Activated T-cell treated with anti-CD3 and anti-CD28 coated beads, Interleukin-2, amount 50 U/mL, for 24 hours (primary cell): ENCODE data around the gene CREG2.

ENCODE experiments used
- DNase-seq: peaks from one replicate; pipeline ENCODE4 v3.0.0-alpha.2; 2020
- H3K27ac Mint-ChIP-seq: 2 replicates; pipeline ENCODE4 v1.8.0; 2020; ENCODE audit warnings: mild to moderate bottlenecking, mixed read lengths
- H3K27me3 Mint-ChIP-seq: 2 replicates; pipeline ENCODE4 v1.8.0; 2020; ENCODE audit warnings: mixed read lengths
- H3K36me3 Mint-ChIP-seq: 2 replicates; pipeline ENCODE4 v1.8.0; 2020; ENCODE audit warnings: low read depth, mixed read lengths
- H3K4me1 Mint-ChIP-seq: 2 replicates; pipeline ENCODE4 v1.8.0; 2020; ENCODE audit warnings: low read depth, mixed read lengths
- H3K4me3 Mint-ChIP-seq: 2 replicates; pipeline ENCODE4 v1.8.0; 2020; ENCODE audit warnings: mild to moderate bottlenecking, moderate library complexity, mixed read lengths
- H3K9me3 Mint-ChIP-seq: 2 replicates; pipeline ENCODE4 v1.8.0; 2020; ENCODE audit warnings: mixed read lengths

CREG2 gene, protein sequence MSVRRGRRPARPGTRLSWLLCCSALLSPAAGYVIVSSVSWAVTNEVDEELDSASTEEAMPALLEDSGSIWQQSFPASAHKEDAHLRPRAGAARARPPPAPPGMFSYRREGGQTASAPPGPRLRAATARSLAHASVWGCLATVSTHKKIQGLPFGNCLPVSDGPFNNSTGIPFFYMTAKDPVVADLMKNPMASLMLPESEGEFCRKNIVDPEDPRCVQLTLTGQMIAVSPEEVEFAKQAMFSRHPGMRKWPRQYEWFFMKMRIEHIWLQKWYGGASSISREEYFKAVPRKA

DNA sequence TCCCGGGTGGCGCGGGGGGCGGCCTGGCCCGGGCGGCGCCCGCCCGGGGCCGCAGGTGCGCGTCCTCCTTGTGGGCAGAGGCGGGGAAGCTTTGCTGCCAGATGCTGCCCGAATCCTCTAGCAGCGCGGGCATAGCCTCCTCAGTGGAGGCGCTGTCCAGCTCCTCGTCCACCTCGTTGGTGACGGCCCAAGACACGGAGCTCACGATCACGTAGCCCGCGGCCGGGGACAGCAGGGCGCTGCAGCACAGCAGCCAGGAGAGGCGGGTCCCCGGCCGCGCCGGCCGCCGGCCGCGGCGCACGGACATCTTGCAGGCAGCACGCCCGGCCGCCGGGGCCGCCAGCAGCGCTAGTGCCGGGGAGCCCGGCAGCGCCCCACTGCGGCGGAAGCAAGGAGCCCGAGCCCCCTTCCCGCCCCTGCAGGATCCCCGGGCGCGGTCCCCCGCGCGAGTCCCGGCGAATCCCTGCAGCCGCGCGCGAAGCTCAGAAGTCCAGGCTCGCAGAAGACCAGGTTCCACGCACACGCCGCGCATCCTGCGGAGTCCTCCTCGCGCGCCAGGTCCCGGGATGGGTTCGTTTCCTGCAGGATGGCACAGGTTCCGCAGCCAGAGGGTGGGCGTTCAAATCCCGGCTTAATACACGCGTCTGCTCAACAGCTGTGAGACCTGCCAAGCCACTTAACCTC is at the start of gene CREG2:
Gene CREG2, minus strand, starts transcription at position 353 of the 684 bp plus-strand sequence. Its CDS starts 46 bp downstream, at position 307.
- peak; percentile 74 for DNase-seq
- no peaks in the 10 kb centered on the region for H3K36me3 Mint-ChIP-seq
- peak within 1 kb of the TSS; percentile 67 for H3K4me3 Mint-ChIP-seq
- no peaks in the 10 kb centered on the region for H3K9me3 Mint-ChIP-seq
- no peak within 1 kb of the TSS for H3K27ac Mint-ChIP-seq
- peaks cover 12% of the 10 kb centered on the region for H3K4me1 Mint-ChIP-seq
- H3K27me3 Mint-ChIP-seq, result peaks cover 51% of the 10 kb centered on the region

DNA sequence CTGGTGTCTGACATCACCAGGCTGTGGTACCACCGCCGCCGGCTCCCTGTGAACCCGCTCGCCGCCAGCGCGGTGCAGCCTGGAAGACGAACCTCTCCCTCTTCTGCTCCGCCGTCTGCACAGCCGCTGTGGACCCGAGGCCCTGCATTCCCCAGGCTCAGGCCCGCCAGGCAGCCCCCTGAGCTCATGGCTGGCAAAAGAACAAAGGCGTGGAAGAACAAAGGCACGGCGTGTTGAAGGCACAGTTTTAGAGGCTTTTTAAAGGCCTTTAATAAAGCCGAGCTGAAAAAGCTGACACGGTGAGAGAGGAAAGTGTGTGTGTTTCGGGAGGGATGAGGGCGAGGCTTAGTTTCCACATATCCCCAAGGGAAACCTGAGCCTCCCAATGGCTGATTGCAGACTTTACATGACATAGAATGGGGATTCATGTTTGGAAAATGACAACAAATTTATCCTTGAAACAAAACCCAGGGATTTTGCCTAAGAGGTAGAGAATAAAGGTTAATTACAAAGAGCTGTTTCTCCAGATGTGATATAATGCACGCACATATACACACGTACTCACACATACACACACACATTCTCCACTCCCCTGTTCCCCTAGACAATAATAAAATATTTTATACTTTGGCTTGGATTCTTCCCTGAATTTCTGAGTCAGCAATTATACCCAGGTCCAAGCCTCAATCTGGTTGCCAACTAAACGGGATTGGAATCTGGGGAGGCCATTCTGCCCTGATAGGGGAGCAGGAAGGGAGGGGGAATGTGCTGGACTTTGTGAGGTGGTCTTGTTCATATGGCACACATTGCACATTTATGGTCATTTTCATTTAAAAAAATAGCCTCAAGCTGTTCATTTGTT is 47.9 kb upstream of the CREG2 start:
- no peak overlapping the region for H3K4me3 Mint-ChIP-seq
- no peaks in the 10 kb centered on the region for H3K36me3 Mint-ChIP-seq
- no peaks in the 10 kb centered on the region for H3K9me3 Mint-ChIP-seq
- no peak for DNase-seq
- peaks cover 6% of the 10 kb centered on the region for H3K4me1 Mint-ChIP-seq
- no peak overlapping the region for H3K27ac Mint-ChIP-seq
- H3K27me3 Mint-ChIP-seq, result no peaks in the 10 kb centered on the region

DNA sequence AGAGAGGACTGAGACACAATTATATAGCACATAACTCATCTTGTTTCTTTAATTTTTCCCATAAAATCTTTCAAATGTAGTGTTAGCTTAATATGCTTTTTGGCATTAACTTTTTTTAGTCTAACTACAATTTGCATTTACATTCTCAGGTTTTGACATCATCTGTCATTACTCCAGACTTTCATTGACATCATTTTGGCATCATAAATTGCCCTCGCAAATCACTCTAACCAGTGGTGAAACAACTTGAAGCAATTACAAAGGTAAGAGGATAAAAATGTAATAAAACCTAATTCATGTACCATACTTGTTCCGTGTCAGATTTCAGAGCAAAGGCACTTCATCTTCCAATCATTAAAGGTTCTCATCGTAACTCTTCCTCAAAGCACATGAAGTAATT is 46.2 kb upstream of the CREG2 start:
- no peaks in the 10 kb centered on the region for H3K27me3 Mint-ChIP-seq
- H3K9me3 Mint-ChIP-seq, result no peaks in the 10 kb centered on the region
- DNase-seq, result no peak
- no peak overlapping the region for H3K4me3 Mint-ChIP-seq
- no peaks in the 10 kb centered on the region for H3K36me3 Mint-ChIP-seq
- H3K27ac Mint-ChIP-seq, result no peak overlapping the region
- peaks cover under 1% of the 10 kb centered on the region for H3K4me1 Mint-ChIP-seq

DNA sequence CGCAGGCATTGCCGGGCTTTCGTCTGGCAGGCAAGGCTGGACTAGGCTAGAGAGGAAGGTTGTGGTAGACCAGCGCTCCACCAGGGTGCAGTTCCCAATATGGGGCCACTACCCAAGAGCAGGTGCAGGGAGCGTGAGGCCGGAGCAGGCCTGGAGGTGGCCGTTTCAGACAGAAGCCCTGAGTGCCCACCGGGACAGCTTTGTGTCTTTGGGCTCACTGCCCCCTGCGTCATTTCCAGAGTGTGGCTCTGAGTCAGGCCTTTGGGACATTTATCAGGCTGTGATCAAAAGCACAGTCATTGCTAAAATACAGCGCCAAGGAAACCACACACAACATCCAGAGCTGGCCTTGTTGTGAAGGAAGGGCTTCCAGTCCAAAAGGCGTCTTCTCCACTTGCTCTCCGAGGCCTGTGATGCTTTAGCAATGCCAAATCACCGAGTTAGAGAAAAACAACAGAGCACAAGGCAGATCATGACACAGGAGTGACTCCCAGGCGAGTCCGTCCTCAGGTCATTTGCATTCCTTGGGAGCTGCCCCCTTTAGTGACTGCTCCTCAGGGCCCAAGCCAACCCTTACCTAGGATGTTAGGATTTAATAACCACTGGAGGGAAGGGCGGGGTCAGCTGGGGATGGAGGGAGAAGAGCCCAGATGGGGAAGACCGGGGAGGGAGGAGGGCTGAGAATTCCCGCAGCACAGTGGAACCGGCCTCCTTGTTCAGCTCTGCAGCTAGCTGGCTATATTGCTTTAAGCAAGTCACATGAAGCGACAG is 45.3 kb upstream of the CREG2 start:
- H3K36me3 Mint-ChIP-seq, result no peaks in the 10 kb centered on the region
- no peak overlapping the region for H3K27ac Mint-ChIP-seq
- DNase-seq, result no peak
- H3K27me3 Mint-ChIP-seq, result no peaks in the 10 kb centered on the region
- no peak overlapping the region for H3K4me3 Mint-ChIP-seq
- no peaks in the 10 kb centered on the region for H3K9me3 Mint-ChIP-seq
- H3K4me1 Mint-ChIP-seq, result no peaks in the 10 kb centered on the region

DNA sequence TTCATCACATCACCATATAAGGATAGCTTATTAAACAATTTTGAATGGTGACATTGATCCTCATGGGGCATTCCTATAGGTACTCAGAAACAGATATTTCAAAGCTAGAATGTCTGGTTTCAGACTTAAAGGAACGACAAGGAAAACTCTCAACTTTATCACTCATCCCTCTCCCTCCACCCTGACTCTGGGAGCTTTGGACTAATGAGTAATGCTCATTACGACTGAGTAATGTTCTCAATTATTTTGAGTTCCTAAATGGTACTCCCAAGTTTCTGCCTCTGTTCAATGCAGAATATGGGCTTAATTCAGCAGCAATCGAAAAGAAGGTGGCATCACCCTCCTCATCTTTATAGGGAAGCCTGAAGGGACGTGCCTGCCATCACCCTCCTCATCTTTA is 44.2 kb upstream of the CREG2 start:
- Mint-ChIP-seq H3K27ac (no peak overlapping the region), H3K4me3 (no peak overlapping the region), H3K4me1 (no peaks in the 10 kb centered on the region), H3K36me3 (no peaks in the 10 kb centered on the region), H3K27me3 (no peaks in the 10 kb centered on the region), H3K9me3 (no peaks in the 10 kb centered on the region)
- DNase-seq, result no peak

DNA sequence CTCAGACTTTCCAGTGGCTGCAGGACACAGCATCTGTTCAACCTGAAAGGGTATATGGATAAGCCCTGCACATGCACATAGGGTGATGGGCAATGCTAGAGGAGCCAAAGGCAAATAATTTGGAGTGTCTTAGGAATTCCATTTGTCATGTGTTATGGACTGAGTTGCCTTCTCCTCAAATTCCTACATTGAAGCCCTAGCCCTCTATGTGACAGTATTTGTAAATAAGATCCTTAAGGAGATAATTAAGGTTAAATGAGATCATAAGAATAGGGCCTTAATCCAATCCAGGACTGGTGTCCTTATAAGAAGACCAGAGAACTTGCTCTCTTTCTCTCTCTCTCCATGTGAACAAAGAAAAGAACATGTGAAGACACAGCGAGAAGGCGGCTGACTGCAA is 42.9 kb upstream of the CREG2 start:
- DNase-seq, result no peak
- H3K9me3 Mint-ChIP-seq, result no peaks in the 10 kb centered on the region
- H3K4me3 Mint-ChIP-seq, result no peak overlapping the region
- H3K27me3 Mint-ChIP-seq, result no peaks in the 10 kb centered on the region
- no peaks in the 10 kb centered on the region for H3K36me3 Mint-ChIP-seq
- H3K4me1 Mint-ChIP-seq, result no peaks in the 10 kb centered on the region
- no peak overlapping the region for H3K27ac Mint-ChIP-seq

DNA sequence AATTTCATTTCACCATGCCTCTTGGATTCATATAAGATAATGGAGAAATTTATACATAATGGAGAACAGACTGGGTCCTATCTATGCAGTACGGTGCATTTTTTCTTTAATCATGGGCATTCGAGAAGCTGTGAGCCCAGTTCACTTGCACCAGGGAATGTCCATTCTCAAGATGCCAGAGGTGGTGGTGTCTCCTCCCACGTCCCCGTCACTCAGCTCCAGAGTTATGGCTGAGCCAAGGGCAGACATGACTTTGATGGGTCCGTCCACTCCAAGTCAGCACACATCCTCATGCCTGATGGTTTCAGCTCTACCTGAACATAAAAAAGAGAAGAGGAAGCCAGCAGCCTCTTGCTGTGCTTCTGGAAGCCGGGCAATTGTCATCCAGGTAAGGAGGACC is 42.1 kb upstream of the CREG2 start:
- no peak for DNase-seq
- no peaks in the 10 kb centered on the region for H3K27me3 Mint-ChIP-seq
- H3K27ac Mint-ChIP-seq, result no peak overlapping the region
- H3K4me1 Mint-ChIP-seq, result no peaks in the 10 kb centered on the region
- H3K4me3 Mint-ChIP-seq, result no peak overlapping the region
- H3K36me3 Mint-ChIP-seq, result no peaks in the 10 kb centered on the region
- no peaks in the 10 kb centered on the region for H3K9me3 Mint-ChIP-seq

DNA sequence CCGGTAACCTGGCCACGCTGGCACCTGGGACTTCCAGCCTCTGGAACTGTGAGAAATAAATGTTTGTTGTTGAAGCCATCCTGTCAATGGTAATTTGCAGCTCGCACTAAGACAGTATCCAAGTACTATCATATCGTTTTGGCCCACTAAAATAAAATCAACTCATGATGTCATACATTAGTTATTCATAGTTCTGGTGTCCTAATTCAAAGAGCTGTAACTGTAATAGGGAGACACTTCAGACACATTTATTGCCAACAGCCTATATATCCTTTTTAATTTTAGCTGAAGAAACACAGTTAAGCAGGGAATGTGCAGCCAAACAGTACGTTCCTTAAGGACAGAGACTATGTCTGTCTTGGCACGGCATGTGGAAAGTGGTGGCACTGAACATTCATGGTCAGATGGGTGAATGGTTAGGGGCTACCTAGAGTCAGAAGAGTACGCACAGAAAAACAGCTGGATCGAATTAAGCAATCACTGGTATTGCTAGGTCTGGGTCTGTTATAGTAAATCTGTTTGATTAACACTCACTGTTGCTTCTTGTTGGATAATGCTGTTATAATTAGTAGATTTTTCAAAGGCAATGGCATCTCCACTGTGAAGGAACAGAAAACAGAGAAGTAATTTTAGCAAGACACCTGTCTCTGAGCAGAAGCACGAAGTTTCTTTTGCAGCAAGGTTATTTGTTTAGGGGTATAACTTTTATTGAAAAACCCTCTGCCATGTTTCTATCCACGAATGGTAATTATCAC is 41.3 kb upstream of the CREG2 start:
- DNase-seq, result no peak
- Mint-ChIP-seq H3K27me3 (no peaks in the 10 kb centered on the region), H3K36me3 (no peaks in the 10 kb centered on the region), H3K4me1 (no peaks in the 10 kb centered on the region), H3K4me3 (no peak overlapping the region), H3K9me3 (no peaks in the 10 kb centered on the region), H3K27ac (no peak overlapping the region)

DNA sequence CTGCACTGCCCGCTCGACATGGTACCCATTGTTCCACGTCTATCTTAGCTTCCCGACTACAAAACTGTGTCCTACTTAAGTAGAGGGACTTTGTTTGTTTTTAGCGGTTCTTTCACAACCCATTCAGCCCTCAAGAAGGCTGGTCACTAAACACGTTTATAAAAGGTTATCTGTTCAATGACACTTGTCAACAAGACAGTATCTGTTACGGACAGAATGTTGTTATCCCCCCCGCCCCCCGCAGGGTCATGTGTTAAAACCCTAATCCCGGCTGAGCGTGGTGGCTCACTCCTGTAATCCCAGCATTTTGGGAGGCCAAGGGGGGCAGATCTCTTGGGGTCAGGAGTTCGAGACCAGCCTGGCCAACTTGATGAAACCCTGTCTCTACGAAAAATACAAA is 40.4 kb upstream of the CREG2 start:
- no peaks in the 10 kb centered on the region for H3K27me3 Mint-ChIP-seq
- H3K27ac Mint-ChIP-seq, result no peak overlapping the region
- no peak overlapping the region for H3K4me3 Mint-ChIP-seq
- no peaks in the 10 kb centered on the region for H3K4me1 Mint-ChIP-seq
- H3K36me3 Mint-ChIP-seq, result no peaks in the 10 kb centered on the region
- no peaks in the 10 kb centered on the region for H3K9me3 Mint-ChIP-seq
- no peak for DNase-seq

DNA sequence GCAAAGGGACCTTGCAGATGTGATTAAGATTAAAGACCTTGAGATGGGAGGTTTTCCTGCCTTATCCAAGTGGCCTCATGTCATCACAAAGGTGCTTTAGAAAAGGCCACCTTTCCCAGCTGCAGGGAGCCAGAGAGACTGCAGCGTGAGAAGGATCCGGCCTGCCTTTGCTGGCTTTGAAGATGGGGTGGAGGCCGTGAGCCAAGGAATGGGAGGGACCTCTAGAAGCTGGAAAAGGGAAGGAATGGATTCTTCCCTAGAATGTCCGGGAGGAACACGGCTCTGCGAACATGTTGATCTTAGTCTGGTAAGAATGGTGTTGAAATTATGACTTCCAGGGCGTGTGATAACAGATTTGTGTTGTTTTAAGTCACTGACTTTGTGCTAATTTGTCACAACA is 39.9 kb upstream of the CREG2 start:
- Mint-ChIP-seq H3K4me1 (no peaks in the 10 kb centered on the region), H3K27me3 (no peaks in the 10 kb centered on the region), H3K36me3 (no peaks in the 10 kb centered on the region), H3K27ac (no peak overlapping the region), H3K4me3 (no peak overlapping the region), H3K9me3 (no peaks in the 10 kb centered on the region)
- DNase-seq, result no peak

DNA sequence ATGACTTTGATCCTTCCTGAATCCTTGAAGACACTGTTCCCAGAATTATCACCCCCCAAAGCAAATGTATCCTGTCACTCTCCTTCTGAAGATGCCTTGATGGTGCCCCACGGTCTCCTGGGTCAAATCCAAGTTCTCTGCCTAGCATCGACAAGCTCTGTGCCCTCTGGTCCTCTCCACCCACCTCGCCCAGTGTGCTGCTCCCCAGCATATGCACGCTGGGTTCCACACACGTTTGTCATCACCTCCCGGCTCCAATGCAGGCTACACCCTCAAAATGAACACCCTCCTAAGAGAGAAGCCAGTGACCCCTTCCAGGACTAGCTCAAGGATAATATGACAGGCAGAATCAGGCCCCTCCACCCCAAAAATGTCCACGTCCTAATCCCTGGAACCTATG is 39.5 kb upstream of the CREG2 start:
- no peak overlapping the region for H3K4me3 Mint-ChIP-seq
- H3K27ac Mint-ChIP-seq, result no peak overlapping the region
- H3K9me3 Mint-ChIP-seq, result no peaks in the 10 kb centered on the region
- no peaks in the 10 kb centered on the region for H3K36me3 Mint-ChIP-seq
- no peak for DNase-seq
- no peaks in the 10 kb centered on the region for H3K27me3 Mint-ChIP-seq
- H3K4me1 Mint-ChIP-seq, result no peaks in the 10 kb centered on the region

DNA sequence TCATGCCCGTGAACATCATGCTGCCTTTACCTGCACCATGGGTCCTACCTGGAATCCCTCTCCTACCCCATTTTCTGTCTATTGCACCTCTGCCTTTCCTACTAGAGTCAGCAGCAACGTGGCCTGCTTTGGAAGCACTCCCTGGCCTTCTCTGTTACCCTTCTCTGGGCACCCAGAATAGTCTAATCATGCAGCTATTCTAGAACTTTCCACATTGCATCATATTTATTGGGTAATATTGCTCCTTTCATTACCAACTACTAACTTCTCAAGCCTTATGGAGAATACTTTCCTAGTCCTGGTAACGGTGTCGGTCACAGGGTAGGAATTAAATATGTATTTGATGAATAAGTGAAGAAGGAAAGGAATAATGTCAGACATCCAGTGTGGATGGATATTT is 33.3 kb upstream of the CREG2 start:
- H3K4me3 Mint-ChIP-seq, result no peak overlapping the region
- DNase-seq, result no peak
- H3K27me3 Mint-ChIP-seq, result no peaks in the 10 kb centered on the region
- no peaks in the 10 kb centered on the region for H3K36me3 Mint-ChIP-seq
- no peak overlapping the region for H3K27ac Mint-ChIP-seq
- no peaks in the 10 kb centered on the region for H3K9me3 Mint-ChIP-seq
- no peaks in the 10 kb centered on the region for H3K4me1 Mint-ChIP-seq

DNA sequence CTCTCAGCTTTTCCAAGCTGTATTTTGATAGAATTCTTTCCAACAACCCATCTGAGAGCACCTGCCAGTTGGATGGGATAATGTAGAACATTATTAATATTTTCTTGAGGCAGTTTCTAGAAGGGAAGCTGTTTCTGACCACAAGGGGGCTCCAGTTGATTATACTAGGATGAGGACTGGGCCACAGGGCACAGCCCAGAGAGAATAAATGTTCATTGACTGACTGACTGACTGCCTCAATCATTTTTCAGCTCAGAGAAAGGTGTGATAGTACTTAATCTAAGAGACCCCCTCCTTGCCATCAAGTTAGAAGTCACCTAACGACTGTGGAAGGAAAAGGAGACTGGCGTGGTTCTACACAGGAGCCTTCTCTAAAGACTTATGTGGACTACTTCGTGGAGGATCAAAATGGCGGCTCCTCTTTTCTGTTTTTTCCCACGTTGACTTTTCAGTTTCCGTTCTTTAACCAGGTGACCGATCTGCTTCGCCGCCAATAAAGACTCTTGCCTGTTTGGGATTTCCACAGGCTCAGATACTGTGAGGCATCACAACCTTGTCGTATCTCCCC is 31.9 kb upstream of the CREG2 start:
- no peaks in the 10 kb centered on the region for H3K27me3 Mint-ChIP-seq
- no peaks in the 10 kb centered on the region for H3K4me1 Mint-ChIP-seq
- H3K27ac Mint-ChIP-seq, result no peak overlapping the region
- peak; percentile 41 for DNase-seq
- no peaks in the 10 kb centered on the region for H3K9me3 Mint-ChIP-seq
- H3K4me3 Mint-ChIP-seq, result no peak overlapping the region
- no peaks in the 10 kb centered on the region for H3K36me3 Mint-ChIP-seq
